ENCODE data around the gene SLC2A13.
"Not testable (repeated sequence)": the region's sequence is repeated elsewhere in the genome, so short reads cannot be mapped to it uniquely, and the experiment has no call there.

SLC2A13 gene

GRCh38 chr12:39792938-39793337 is 312.9 kb downstream of the SLC2A13 start:
- no peak overlapping the region for H3K4me3 ChIP-seq (ENCODE audit: low read depth, low read length)
- no peak for TF ChIP-seq CTCF (IDR thresholded peaks at IDR 0.05; ENCODE audit: borderline replicate concordance, insufficient read depth, low read depth, low read length)

- no peak for TF ChIP-seq CTCF (IDR thresholded peaks at IDR 0.05; ENCODE audit: borderline replicate concordance, insufficient read depth, low read depth, low read length)
- no peak overlapping the region for H3K4me3 ChIP-seq (ENCODE audit: low read depth, low read length)
Observed at GRCh38 chr12:39788239-39788638, 317.6 kb downstream of the SLC2A13 start.

GRCh38 chr12:39785814-39786213 is 320.1 kb downstream of the SLC2A13 start:
- not testable (repeated sequence) for H3K4me3 ChIP-seq (ENCODE audit: low read depth, low read length)

- H3K4me3 ChIP-seq (ENCODE audit: low read depth, low read length) = no peak overlapping the region
- TF ChIP-seq CTCF (IDR thresholded peaks at IDR 0.05; ENCODE audit: borderline replicate concordance, insufficient read depth, low read depth, low read length) = no peak
Observed at GRCh38 chr12:39782026-39782545, 323.8 kb downstream of the SLC2A13 start.

GRCh38 chr12:39780913-39781446 is 324.9 kb downstream of the SLC2A13 start:
- no peak for TF ChIP-seq CTCF (IDR thresholded peaks at IDR 0.05; ENCODE audit: borderline replicate concordance, insufficient read depth, low read depth, low read length)
- H3K4me3 ChIP-seq (ENCODE audit: low read depth, low read length) = no peak overlapping the region

- no peak for TF ChIP-seq CTCF (IDR thresholded peaks at IDR 0.05; ENCODE audit: borderline replicate concordance, insufficient read depth, low read depth, low read length)
- no peak overlapping the region for H3K4me3 ChIP-seq (ENCODE audit: low read depth, low read length)
Observed at GRCh38 chr12:39780411-39780912, 325.4 kb downstream of the SLC2A13 start.

- no peak for TF ChIP-seq CTCF (IDR thresholded peaks at IDR 0.05; ENCODE audit: borderline replicate concordance, insufficient read depth, low read depth, low read length)
- no peak overlapping the region for H3K4me3 ChIP-seq (ENCODE audit: low read depth, low read length)
Observed at GRCh38 chr12:39779768-39780340, 326.0 kb downstream of the SLC2A13 start.

Data from GM12875 (cell line).